Ovary (tissue), 3 donors: ENCODE data around the gene OR10A5.

ENCODE experiments used
- EP300 ChIP-seq: sonication (generic); formaldehyde crosslinking; IDR thresholded peaks from one replicate; pipeline ENCODE4 v1.6.1; 2017; ENCODE audit warnings: antibody characterized with exemption
- POLR2A ChIP-seq: fragments of 450-650 bp; IDR thresholded peaks from one replicate; pipeline ENCODE4 v1.6.1; 2017; ENCODE audit warnings: antibody characterized with exemption, mild to moderate bottlenecking, moderate library complexity
- TF ChIP-seq, protein P1 (sequence below), 3 donors: fragments of 450-650 bp in 2 of 3; fragments of 200-600 bp in 1 of 3; IDR thresholded peaks; one replicate each; pipeline versions ENCODE4 v1.5.1 to v1.8.0; 2016 to 2022; ENCODE audit warnings: antibody characterized with exemption in 3 of 3, mild to moderate bottlenecking in 1 of 3
- donor health status: DM: no; HTN: no; CAD: no.

DNA sequence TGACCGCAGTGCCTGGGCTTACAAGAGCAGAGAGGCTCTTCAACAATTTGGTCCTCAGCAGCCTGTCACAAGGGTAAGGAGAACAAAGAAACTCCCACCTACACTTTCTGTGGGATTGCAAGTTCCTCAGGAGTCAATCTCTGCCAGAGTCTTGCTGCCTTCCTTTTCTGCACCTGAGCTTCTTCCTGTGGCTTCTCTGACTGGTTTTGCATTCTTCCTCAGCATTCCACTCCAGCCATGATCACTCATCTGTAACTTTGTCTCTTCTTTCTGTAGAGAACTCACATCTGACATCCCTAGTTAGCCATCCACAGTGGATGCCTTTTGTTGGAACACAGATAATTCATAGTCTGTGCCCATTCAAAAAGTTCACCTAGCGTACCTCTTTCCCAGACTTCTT lies 31.8 kb upstream of the OR10A5 start:
- TF ChIP-seq, protein P1, sequence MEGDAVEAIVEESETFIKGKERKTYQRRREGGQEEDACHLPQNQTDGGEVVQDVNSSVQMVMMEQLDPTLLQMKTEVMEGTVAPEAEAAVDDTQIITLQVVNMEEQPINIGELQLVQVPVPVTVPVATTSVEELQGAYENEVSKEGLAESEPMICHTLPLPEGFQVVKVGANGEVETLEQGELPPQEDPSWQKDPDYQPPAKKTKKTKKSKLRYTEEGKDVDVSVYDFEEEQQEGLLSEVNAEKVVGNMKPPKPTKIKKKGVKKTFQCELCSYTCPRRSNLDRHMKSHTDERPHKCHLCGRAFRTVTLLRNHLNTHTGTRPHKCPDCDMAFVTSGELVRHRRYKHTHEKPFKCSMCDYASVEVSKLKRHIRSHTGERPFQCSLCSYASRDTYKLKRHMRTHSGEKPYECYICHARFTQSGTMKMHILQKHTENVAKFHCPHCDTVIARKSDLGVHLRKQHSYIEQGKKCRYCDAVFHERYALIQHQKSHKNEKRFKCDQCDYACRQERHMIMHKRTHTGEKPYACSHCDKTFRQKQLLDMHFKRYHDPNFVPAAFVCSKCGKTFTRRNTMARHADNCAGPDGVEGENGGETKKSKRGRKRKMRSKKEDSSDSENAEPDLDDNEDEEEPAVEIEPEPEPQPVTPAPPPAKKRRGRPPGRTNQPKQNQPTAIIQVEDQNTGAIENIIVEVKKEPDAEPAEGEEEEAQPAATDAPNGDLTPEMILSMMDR (IDR thresholded peaks at IDR 0.05) = no peak
- TF ChIP-seq POLR2A = no peak
- no peak for TF ChIP-seq EP300
